GM12878 (cell line): ENCODE results near the gene MBD5. TPM values are rescaled to one million over a fixed set of nuclear protein-coding genes. Genes with fewer than 3 reads are reported as not detected.

Source experiments
- ATAC-seq: fragments of 200-7000 bp; cut with Tn5 transposase; 3 replicates; pipeline ENCODE4 v1.9.1; 2020; ENCODE audit warnings: mild to moderate bottlenecking, moderate library complexity
- BruUV-seq: library from RNA; stranded (reverse); fragments of 400-500 nt; replicated peaks from 2 replicates; lab custom pipeline; 2021; lab: Mats Ljungman, UMichigan
- CTCF ChIA-PET: fragments of 300-600 bp; sonication (Branson Sonifier 250); formaldehyde crosslinking; extraction: SDS; loops from one replicate; lab custom pipeline; 2021; ENCODE audit warnings: inconsistent platforms; lab: Yijun Ruan, JAX
- POLR2A ChIA-PET: fragments of 350-600 bp; formaldehyde crosslinking; extraction: SDS; loops from one replicate; lab custom pipeline; 2021; ENCODE audit warnings: inconsistent platforms; lab: Charles Lee
- RAD21 ChIA-PET: fragments of 300-600 bp; sonication (Branson Sonifier 250); formaldehyde crosslinking; loops from one replicate; lab custom pipeline; 2023; ENCODE audit warnings: antibody characterized with exemption; ENCODE audit not compliant: unreplicated experiment; lab: Charles Lee
- SMC1A ChIA-PET: fragments of 300-600 bp; sonication (Branson Sonifier 250); formaldehyde crosslinking; loops from one replicate; lab custom pipeline; 2023; ENCODE audit not compliant: unreplicated experiment, uncharacterized antibody; lab: Charles Lee
- DNase-seq: peaks from one replicate; pipeline ENCODE4 v3.0.0-alpha.2; 2011; ENCODE audit warnings: low read depth, low spot score
- FAIRE-seq: peaks from 3 replicates; lab custom pipeline; 2011; peaks lifted over from hg19 to GRCh38; lab: Jason Lieb, UNC
- H2AFZ ChIP-seq: 2 replicates; pipeline ENCODE4 v1.6.0; 2011; ENCODE audit warnings: low read depth, low read length, control low read depth; ENCODE audit not compliant: control insufficient read depth
- H3K27ac ChIP-seq: 2 replicates; pipeline ENCODE4 v1.5.1; 2011; ENCODE audit warnings: control low read depth; ENCODE audit not compliant: control insufficient read depth, insufficient read depth
- H3K27me3 ChIP-seq, 2 experiments: replicated peaks in 1 of 2; 2 replicates each; pipeline versions ENCODE4 v1.6.0 to v1.6.1; 2011; ENCODE audit warnings: low read length in 1 of 2; ENCODE audit not compliant: control insufficient read depth in 2 of 2, insufficient read depth in 2 of 2
- H3K36me3 ChIP-seq, 2 experiments: 2 replicates each; pipeline ENCODE4 v1.5.1; 2011; ENCODE audit warnings: low read length in 1 of 2; ENCODE audit not compliant: control insufficient read depth in 2 of 2, insufficient read depth in 2 of 2
- H3K4me1 ChIP-seq: 2 replicates; pipeline ENCODE4 v1.6.1; 2011; ENCODE audit warnings: mild to moderate bottlenecking, low read length, moderate library complexity, mixed read lengths; ENCODE audit not compliant: control insufficient read depth, insufficient read depth
- H3K4me2 ChIP-seq: 2 replicates; pipeline ENCODE4 v1.6.0; 2011; ENCODE audit warnings: control low read depth; ENCODE audit not compliant: control insufficient read depth, insufficient read depth
- H3K4me3 ChIP-seq: fragments of 200-600 bp; sonication (generic); 2 replicates; pipeline ENCODE4 v1.5.1; 2016
- H3K79me2 ChIP-seq: 2 replicates; pipeline ENCODE4 v1.6.0; 2011; ENCODE audit warnings: low read length; ENCODE audit not compliant: control insufficient read depth, insufficient read depth
- H3K9ac ChIP-seq: 2 replicates; pipeline ENCODE4 v1.8.0; 2011; ENCODE audit warnings: low read length, control low read depth, mixed read lengths; ENCODE audit not compliant: control insufficient read depth, insufficient read depth
- H3K9me3 ChIP-seq: replicated peaks from 3 replicates; pipeline ENCODE4 v1.5.1; 2011; ENCODE audit warnings: mild to moderate bottlenecking, low read length; ENCODE audit not compliant: control insufficient read depth, insufficient read depth
- H4K20me1 ChIP-seq: 2 replicates; pipeline ENCODE4 v1.6.0; 2011; ENCODE audit not compliant: control insufficient read depth, insufficient read depth
- ATF7 ChIP-seq: fragments of 450-650 bp; IDR thresholded peaks from 2 replicates; pipeline ENCODE4 v1.6.1; 2016; ENCODE audit warnings: low read depth, mild to moderate bottlenecking
- BRCA1 ChIP-seq: IDR thresholded peaks from 2 replicates; pipeline ENCODE4 v1.6.1; 2011; ENCODE audit warnings: low read depth, low read length, improper control_type of control experiment
- CHD1 ChIP-seq: IDR thresholded peaks from 2 replicates; pipeline ENCODE4 v1.6.1; 2012; ENCODE audit warnings: low read depth, low read length, improper control_type of control experiment
- CHD2 ChIP-seq: IDR thresholded peaks from 2 replicates; pipeline ENCODE4 v1.6.1; 2011; ENCODE audit warnings: low read depth, low read length, improper control_type of control experiment, borderline replicate concordance
- CHD4 ChIP-seq: fragments of 200-600 bp; sonication (generic); IDR thresholded peaks from 2 replicates; pipeline ENCODE4 v1.6.1; 2016; ENCODE audit warnings: mild to moderate bottlenecking
- DPF2 ChIP-seq: fragments of 450-650 bp; IDR thresholded peaks from 2 replicates; pipeline ENCODE4 v1.6.1; 2017; ENCODE audit warnings: mild to moderate bottlenecking
- HDAC2 ChIP-seq: fragments of 200-600 bp; sonication (generic); IDR thresholded peaks from 2 replicates; pipeline ENCODE4 v1.6.1; 2017
- JUNB ChIP-seq: IDR thresholded peaks from 2 replicates; pipeline ENCODE4 v1.6.1; 2016; ENCODE audit warnings: antibody characterized with exemption, mild to moderate bottlenecking
- MLLT1 ChIP-seq: fragments of 450-650 bp; IDR thresholded peaks from 2 replicates; pipeline ENCODE4 v1.6.1; 2016; ENCODE audit warnings: mild to moderate bottlenecking
- PAX5 ChIP-seq: IDR thresholded peaks from 2 replicates; pipeline ENCODE4 v1.6.1; 2011; ENCODE audit warnings: low read depth, low read length, borderline replicate concordance
- PML ChIP-seq: IDR thresholded peaks from 2 replicates; pipeline ENCODE4 v1.6.1; 2012; ENCODE audit warnings: low read length, inconsistent platforms
- POLR2AphosphoS5 ChIP-seq: IDR thresholded peaks from 2 replicates; pipeline ENCODE4 v1.6.1; 2011; ENCODE audit warnings: mild to moderate bottlenecking, low read length, inconsistent platforms
- SIN3A ChIP-seq: IDR thresholded peaks from 2 replicates; pipeline ENCODE4 v1.6.1; 2012; ENCODE audit warnings: low read depth, low read length, improper control_type of control experiment
- SMAD1 ChIP-seq: fragments of 450-650 bp; IDR thresholded peaks from 2 replicates; pipeline ENCODE4 v1.6.1; 2018; ENCODE audit warnings: mild to moderate bottlenecking, low read depth; ENCODE audit not compliant: partially characterized antibody
- SREBF2 ChIP-seq: IDR thresholded peaks from 2 replicates; pipeline ENCODE4 v1.6.1; 2012; ENCODE audit warnings: mild to moderate bottlenecking, low read length
- STAT1 ChIP-seq: fragments of 450-650 bp; conservative IDR thresholded peaks from 2 replicates; pipeline ENCODE4 v1.6.1; 2014; ENCODE audit warnings: antibody characterized with exemption, mild to moderate bottlenecking
- TAF1 ChIP-seq: IDR thresholded peaks from 2 replicates; pipeline ENCODE4 v1.6.1; 2011; ENCODE audit warnings: mild to moderate bottlenecking, low read depth, low read length, borderline replicate concordance
- TARDBP ChIP-seq: IDR thresholded peaks from 2 replicates; pipeline ENCODE4 v1.6.1; 2016; ENCODE audit warnings: borderline replicate concordance
- TBL1XR1 ChIP-seq: IDR thresholded peaks from 2 replicates; pipeline ENCODE4 v1.6.1; 2012; ENCODE audit warnings: low read depth, low read length, improper control_type of control experiment
- WRNIP1 ChIP-seq: IDR thresholded peaks from 2 replicates; pipeline ENCODE4 v1.6.1; 2011; ENCODE audit warnings: low read depth, low read length, improper control_type of control experiment, borderline replicate concordance
- YBX1 ChIP-seq: fragments of 450-650 bp; IDR thresholded peaks from 2 replicates; pipeline ENCODE4 v1.6.1; 2016; ENCODE audit warnings: antibody characterized with exemption
- ZNF24 ChIP-seq: fragments of 450-650 bp; IDR thresholded peaks from 2 replicates; pipeline ENCODE4 v1.6.1; 2017; ENCODE audit warnings: antibody characterized with exemption, mild to moderate bottlenecking
- ZNF687 ChIP-seq: fragments of 450-650 bp; IDR thresholded peaks from 2 replicates; pipeline ENCODE4 v1.6.1; 2017; ENCODE audit warnings: mild to moderate bottlenecking, moderate library complexity
- WGBS: methylation state at CpG from one replicate; pipeline ENCODE4 v1.1.6; 2016; ENCODE audit warnings: low lambda C conversion rate; ENCODE audit not compliant: insufficient replicate concordance, insufficient coverage; ENCODE audit errors: missing lambda C conversion rate; 5-methylcytosine and 5-hydroxymethylcytosine counted together
- in situ Hi-C: fragments of 300-500 bp; cut with MboI; formaldehyde crosslinking; loops from 9 replicates; pipeline ENCODE4 v1.14.3; 2018; ENCODE audit warnings: mixed read lengths
- intact Hi-C: fragments of 100-400 bp; cut with micrococcal nuclease; formaldehyde crosslinking; loops from one replicate; pipeline ENCODE4 v1.14.2; 2022; ENCODE audit not compliant: unreplicated experiment
- polyA plus RNA-seq, 11 experiments: library from polyadenylated mRNA; depleted of rRNA in 4 of 11; unstranded in 6 of 11; stranded (reverse) in 5 of 11; fragments of >200 nt; fragmentation: Nextera tagmentation in 4 of 11; fragmentation: Illumina TruSeq in 1 of 11; extraction: Ambion mirVana in 4 of 11; extraction: Trizol in 1 of 11; gene quantifications; 1 replicate in 1 of 11; 2 replicates in 10 of 11; pipeline versions ENCODE4 v1.2.1 to v1.2.3, GENCODE V29; 2011 to 2016; ENCODE audit warnings: inconsistent platforms in 2 of 11, missing spikeins in 2 of 11, low read depth in 1 of 11
- total RNA-seq, 4 experiments: library from RNA; depleted of rRNA in 3 of 4; stranded (reverse); fragments of >200 nt in 3 of 4; fragmentation: Illumina TruSeq in 1 of 4; extraction: Trizol in 1 of 4; gene quantifications; 2 replicates each; pipeline versions ENCODE4 v1.2.1 to v1.2.3, GENCODE V29; 2013 to 2021

The MBD5 gene
- total and polyA plus RNA-seq, 10 of the 15 experiments (the other 5 are each of a cell fraction or from before 2014, with no cell fraction given) = 7.4 to 58.0 (median 21.2) TPM

- TF ChIP-seq ZNF687 = no peak
- TF ChIP-seq STAT1 = no peak
- TF ChIP-seq YBX1 = no peak
- TF ChIP-seq WRNIP1 = no peak
- TF ChIP-seq JUNB = no peak
- no peak for TF ChIP-seq CHD1
These were observed 261.3 kb downstream of the MBD5 start (continued) for GRCh38 chr2:148282201-148282600.

GRCh38 chr2:148292431-148292830 is 271.5 kb downstream of the MBD5 start:
- DNase-seq (no peak), ATAC-seq (no peak), FAIRE-seq (no peak)
- ChIA-PET SMC1A (interaction anchor here (1.0 kb wide), 1 partner anchor 8 kb away, joined by 6 read pairs; no protein-coding TSS in a partner anchor), RAD21 (no interaction called here), CTCF (no interaction called here), POLR2A (no interaction called here)
- Histone ChIP-seq H3K4me3 (no peak overlapping the region), H3K79me2 (no peaks in the 10 kb centered on the region), H4K20me1 (no peaks in the 10 kb centered on the region), H3K27me3 (no peaks in the 10 kb centered on the region), H3K9me3 (no peaks in the 10 kb centered on the region), H3K4me1 (no peaks in the 10 kb centered on the region), H3K4me2 (no peak overlapping the region), H3K36me3 (no peaks in the 10 kb centered on the region), H2AFZ (no peak overlapping the region), H3K9ac (no peak overlapping the region), H3K27ac (no peak overlapping the region)
- TF ChIP-seq POLR2AphosphoS5 (no peak), BRCA1 (no peak), DPF2 (no peak), SIN3A (no peak), CHD1 (no peak), PML (no peak), SREBF2 (no peak), CHD4 (no peak), TARDBP (no peak), ZNF24 (no peak), TAF1 (no peak), MLLT1 (no peak), ATF7 (no peak), PAX5 (no peak), TBL1XR1 (no peak), CHD2 (no peak), SMAD1 (no peak), HDAC2 (no peak)
- WGBS = 92% methylated on average over 2 of the region's 2 CpGs
- intact Hi-C loops (no loop called here), in situ Hi-C loops (no loop called here)
- no TSS peak for BruUV-seq
